NCI-H510A treated with DMSO at 0.1 percent for 48 hours (cell line): ENCODE data around the gene HCFC1R1.

Experiments
- DNase-seq: peaks from one replicate; lab custom pipeline; 2025; lab: John Stamatoyannopoulos, UW

Gene HCFC1R1

GRCh38 chr16:2975161-2975795 lies 48.5 kb downstream of the HCFC1R1 start:
- DNase-seq, result no peak

GRCh38 chr16:2974319-2975056 lies 49.3 kb downstream of the HCFC1R1 start:
- no peak for DNase-seq

GRCh38 chr16:2973605-2974318 lies 50.0 kb downstream of the HCFC1R1 start:
- DNase-seq, result no peak

GRCh38 chr16:2973093-2973492 lies 50.6 kb downstream of the HCFC1R1 start:
- no peak for DNase-seq
